G401 (cell line): Measurements from ENCODE around the gene MCM8. TPM values are rescaled to one million over a fixed set of nuclear protein-coding genes. Genes with fewer than 3 reads are reported as not detected.
"Not testable (repeated sequence)": the region's sequence is repeated elsewhere in the genome, so short reads cannot be mapped to it uniquely, and the experiment has no call there.

Source experiments
- DNase-seq: peaks from one replicate; pipeline ENCODE4 v3.0.0-alpha.2; 2015; ENCODE audit warnings: low spot score
- in situ Hi-C: cut with HindIII; loops from 2 replicates; pipeline ENCODE4 v1.10.0; 2016; ENCODE audit warnings: low sequenced_read_pairs, mixed read lengths
- total RNA-seq: library from RNA; depleted of rRNA; stranded (reverse); fragments of >200 nt; shearing (Covaris generic); gene quantifications from 2 replicates; pipeline ENCODE4 v1.2.3, GENCODE V29; 2014

Gene MCM8
- total RNA-seq, 1 experiment from 2014 or later: 27.0 TPM

DNA sequence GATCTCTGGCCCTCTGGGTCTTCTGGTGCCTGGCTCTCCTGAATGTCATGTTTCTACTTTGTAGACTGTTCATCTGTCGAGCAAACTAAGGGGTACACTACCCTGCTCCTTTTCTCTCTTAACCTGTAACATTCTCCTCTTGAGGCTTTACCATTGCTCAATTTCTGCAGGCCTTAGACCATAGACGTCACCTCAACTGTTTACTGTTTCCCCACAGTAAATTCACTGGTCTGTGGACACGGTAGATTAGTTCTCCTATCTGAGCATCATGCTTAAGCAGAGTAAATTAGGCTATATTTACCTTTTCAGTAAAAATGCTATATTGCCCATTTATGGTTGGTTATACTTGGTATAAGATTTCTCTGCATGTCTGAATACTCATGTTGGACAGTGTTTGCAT is 40.5 kb downstream of the MCM8 start:
- in situ Hi-C loops: no loop called here

DNA sequence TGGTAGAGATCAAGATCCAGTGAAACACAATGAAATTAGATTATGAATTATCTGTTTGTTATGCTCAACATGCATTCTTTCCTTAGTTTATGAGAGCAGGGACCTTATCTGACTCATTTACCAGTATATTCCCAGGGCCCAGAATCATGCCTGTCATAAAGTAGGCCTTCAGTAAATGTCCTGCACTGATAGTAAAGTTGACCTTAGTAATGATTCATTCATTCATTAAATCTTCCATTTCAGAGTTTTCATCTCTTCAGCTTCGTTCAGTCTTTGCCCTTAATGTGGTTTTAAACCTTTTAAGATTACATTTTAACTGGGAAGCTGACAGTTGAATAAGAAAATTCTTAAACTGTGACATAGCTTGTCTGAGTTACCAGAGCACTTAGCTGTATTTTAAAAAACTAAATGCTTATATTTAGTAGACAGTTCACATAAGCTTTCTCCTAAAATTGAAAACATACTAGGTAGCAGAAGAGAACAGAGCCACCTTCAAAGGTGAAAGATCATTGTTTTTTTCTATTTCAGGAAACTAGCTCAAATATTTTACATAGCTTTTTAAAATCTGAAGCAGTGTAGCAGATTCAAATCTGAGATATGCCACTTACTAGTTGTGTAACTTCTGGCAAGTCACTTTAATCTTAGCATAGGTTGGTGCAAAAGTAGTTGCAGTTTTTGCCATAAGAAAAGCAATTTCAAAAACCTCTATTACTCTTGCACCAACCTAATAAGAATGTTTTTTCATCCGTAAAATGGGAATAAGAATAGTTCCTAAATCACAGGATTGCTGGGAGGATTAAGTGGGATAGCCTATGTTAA is 41.4 kb downstream of the MCM8 start:
- no peak for DNase-seq
- in situ Hi-C loops: no loop called here

More for the DNA sequence above, 40.5 kb downstream of the MCM8 start:
- DNase-seq: no peak

GRCh38 chr20:5996765-5997164 is 46.3 kb downstream of the MCM8 start:
- no peak for DNase-seq
- in situ Hi-C loops: no loop called here

- in situ Hi-C loops: no loop called here
- no peak for DNase-seq
Measured at GRCh38 chr20:5999783-6000182, 49.3 kb downstream of the MCM8 start.

DNA sequence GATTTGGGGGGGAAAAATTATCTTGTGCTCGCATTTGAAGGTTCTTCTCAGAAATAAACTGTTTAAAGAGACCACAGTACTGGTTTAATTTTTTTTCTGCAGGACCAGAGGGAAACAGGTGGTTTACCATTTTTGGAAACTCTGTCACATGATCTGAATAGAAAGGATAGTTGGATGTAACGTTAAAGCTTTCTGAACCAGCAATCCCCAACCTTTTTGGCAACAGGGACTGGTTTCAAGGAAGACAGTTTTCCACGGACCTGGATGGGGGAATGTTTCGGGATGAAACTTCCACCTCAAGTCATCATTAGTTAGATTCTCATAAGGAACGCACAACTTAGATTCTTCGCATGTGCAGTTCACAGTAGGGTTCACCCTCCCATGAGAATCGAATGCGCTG is 50.4 kb downstream of the MCM8 start:
- in situ Hi-C loops: no loop called here
- DNase-seq: peak; percentile 63

DNA sequence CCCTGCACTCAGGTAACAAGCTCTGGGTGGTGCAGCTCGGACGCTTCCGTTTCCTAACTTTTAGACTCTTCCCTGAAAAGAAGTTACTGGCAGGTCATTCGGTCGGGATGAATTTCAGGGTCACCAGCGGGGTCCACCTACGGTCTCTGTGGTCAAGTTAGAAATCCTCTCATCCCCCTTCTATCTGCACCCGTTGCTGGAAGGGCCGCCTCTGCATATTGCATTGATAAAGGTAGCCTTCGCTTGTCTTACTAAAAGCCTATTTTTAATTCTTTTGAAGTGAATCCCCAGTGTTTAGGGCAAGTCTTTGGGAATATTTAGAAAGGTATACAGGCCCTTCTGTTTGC is 56.1 kb downstream of the MCM8 start:
- in situ Hi-C loops: no loop called here
- peak; percentile 16 for DNase-seq

DNA sequence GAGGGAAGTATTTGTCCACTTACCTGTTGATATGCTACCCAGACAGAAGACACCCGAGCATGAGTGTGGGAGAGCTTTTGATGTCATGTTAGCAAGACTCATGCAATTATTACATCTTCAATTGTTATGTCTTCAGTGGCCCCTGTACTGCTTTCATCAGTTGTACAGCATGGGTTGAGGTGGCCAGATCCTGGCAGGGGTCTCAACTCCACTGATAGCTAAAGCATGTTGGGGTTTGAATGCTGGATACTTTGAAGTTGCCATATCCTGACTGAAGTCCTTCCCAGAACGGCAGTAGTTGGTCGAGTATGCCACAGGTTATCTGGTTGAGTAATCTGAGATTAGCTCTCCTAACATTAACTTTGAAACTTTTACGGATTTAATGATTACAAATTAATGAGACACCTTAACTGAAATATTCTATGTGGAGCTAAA is 56.7 kb downstream of the MCM8 start:
- in situ Hi-C loops: no loop called here
- no peak for DNase-seq

GRCh38 chr20:6007529-6008103 is 57.2 kb downstream of the MCM8 start:
- DNase-seq: no peak
- in situ Hi-C loops: no loop called here

- in situ Hi-C loops: no loop called here
- DNase-seq: peak; percentile 44
Measured at GRCh38 chr20:6008254-6008653, 57.8 kb downstream of the MCM8 start.

DNA sequence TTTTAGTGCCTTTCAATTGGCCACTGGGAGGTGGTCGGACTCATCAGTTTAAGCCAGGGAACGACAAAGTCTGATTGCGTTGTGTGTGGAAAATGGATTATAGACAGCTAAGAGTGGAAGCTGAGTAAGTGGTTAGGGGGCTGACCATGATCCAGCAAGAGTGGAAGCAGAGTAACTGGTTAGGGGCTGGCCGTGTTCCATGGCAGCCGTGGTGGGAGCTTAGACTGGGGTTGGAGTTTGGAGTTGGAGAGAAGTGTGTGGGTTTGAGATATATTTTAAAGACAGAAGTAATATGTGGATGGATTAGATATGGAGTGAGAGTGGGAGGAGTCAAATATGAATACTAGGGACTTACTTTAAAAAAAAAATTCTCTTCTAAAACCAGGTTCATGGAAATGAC is 61.7 kb downstream of the MCM8 start:
- no peak for DNase-seq
- in situ Hi-C loops: no loop called here

GRCh38 chr20:6014017-6014416 is 63.6 kb downstream of the MCM8 start:
- in situ Hi-C loops: no loop called here
- no peak for DNase-seq

GRCh38 chr20:6014957-6015356 is 64.5 kb downstream of the MCM8 start:
- in situ Hi-C loops: no loop called here
- no peak for DNase-seq

- no peak for DNase-seq
- in situ Hi-C loops: no loop called here
Measured at GRCh38 chr20:6017467-6017866, 67.0 kb downstream of the MCM8 start.

- no peak for DNase-seq
- in situ Hi-C loops: no loop called here
Measured at GRCh38 chr20:6017880-6018279, 67.4 kb downstream of the MCM8 start.

- DNase-seq: no peak
- in situ Hi-C loops: no loop called here
Measured at GRCh38 chr20:6024768-6025167, 74.3 kb downstream of the MCM8 start.

- in situ Hi-C loops: no loop called here
Measured at GRCh38 chr20:6026051-6026450, 75.6 kb downstream of the MCM8 start.

GRCh38 chr20:6028818-6029217 is 78.4 kb downstream of the MCM8 start:
- in situ Hi-C loops: no loop called here
- no peak for DNase-seq

More at GRCh38 chr20:6026051-6026450, 75.6 kb downstream of the MCM8 start:
- no peak for DNase-seq

DNA sequence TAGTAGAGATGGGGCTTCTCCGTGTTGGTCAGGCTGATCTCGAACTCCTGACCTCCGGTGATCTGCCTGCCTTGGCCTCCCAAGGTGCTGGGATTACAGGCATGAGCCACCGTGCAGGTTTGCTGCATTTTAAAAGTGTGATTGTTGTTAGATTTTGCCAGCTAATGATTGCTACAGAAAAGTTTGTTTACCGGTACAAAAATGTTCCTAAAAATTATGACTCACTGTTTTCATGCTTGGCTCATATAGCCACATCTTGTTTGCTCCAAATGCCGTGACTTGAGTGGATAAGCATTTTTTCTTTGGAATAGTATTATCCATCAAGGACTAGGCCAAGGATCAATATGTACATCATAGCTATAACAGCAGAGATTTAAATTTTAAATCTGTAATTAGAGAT is 79.1 kb downstream of the MCM8 start:
- in situ Hi-C loops: no loop called here
- DNase-seq: no peak

- in situ Hi-C loops: no loop called here
- no peak for DNase-seq
Measured at GRCh38 chr20:6030453-6031080, 80.1 kb downstream of the MCM8 start.

DNA sequence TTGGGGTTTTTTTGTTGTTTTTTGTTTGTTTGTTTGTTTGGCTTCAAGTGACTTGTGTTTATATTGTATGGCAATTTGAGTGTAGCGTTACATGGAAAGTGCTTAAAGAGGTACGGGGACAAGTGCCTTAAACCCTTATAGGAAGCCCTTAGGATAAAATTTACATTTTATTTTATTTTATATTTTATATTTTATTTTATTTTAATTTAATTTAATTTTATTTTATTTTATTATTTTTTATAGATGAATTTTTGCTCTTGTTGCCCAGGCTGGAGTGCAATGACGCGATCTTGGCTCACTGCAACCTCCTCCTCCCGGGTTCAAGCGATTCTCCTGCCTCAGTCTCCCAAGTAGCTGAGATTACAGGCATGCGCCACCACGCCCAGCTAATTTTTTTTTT is 82.5 kb downstream of the MCM8 start:
- DNase-seq, in situ Hi-C loops: not testable (repeated sequence)
